ENCODE results near the gene ZNF646.
"Not testable (repeated sequence)": the region's sequence is repeated elsewhere in the genome, so short reads cannot be mapped to it uniquely, and the experiment has no call there.

ZNF646 gene

DNA sequence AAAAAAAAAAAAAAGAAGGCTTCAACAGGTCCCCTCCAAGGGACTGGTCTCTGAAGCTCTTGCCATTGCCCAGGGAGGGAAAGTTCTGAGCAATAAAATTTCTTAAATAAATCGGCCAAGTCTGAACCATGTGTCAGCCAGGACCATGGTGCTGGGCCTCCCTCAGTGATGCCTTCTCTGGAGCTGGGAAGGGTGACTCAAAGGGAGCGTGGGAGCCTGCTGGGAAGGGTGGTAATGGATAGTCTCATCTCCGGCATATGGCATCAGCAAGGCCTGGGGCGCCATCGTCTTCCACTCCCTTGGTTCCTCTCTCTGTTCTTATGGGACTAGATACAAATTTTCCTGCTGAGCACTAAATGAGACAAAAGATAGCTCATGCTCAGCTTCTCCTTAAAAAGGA, 18.1 kb downstream of the ZNF646 start:
- Histone ChIP-seq H3K4me3 (ENCODE audit: low read depth, low read length) (no peak overlapping the region), H3K36me3 (peaks cover 38% of the 10 kb centered on the region), H3K9me3 (ENCODE audit: severe bottlenecking) (no peaks in the 10 kb centered on the region), H3K27ac (no peak overlapping the region), H3K27me3 (ENCODE audit: insufficient read depth, low read depth, severe bottlenecking) (no peaks in the 10 kb centered on the region)
- DNase-seq, result no peak
- TF ChIP-seq, protein P1, sequence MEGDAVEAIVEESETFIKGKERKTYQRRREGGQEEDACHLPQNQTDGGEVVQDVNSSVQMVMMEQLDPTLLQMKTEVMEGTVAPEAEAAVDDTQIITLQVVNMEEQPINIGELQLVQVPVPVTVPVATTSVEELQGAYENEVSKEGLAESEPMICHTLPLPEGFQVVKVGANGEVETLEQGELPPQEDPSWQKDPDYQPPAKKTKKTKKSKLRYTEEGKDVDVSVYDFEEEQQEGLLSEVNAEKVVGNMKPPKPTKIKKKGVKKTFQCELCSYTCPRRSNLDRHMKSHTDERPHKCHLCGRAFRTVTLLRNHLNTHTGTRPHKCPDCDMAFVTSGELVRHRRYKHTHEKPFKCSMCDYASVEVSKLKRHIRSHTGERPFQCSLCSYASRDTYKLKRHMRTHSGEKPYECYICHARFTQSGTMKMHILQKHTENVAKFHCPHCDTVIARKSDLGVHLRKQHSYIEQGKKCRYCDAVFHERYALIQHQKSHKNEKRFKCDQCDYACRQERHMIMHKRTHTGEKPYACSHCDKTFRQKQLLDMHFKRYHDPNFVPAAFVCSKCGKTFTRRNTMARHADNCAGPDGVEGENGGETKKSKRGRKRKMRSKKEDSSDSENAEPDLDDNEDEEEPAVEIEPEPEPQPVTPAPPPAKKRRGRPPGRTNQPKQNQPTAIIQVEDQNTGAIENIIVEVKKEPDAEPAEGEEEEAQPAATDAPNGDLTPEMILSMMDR (IDR thresholded peaks at IDR 0.05; ENCODE audit: low read depth, low read length), result no peak

GRCh38 chr16:31093132-31093703, 19.0 kb downstream of the ZNF646 start:
- TF ChIP-seq, protein P1 (IDR thresholded peaks at IDR 0.05; ENCODE audit: low read depth, low read length), result no peak
- H3K27ac ChIP-seq, result peak overlapping the region; percentile 80
- H3K36me3 ChIP-seq, result peaks cover 36% of the 10 kb centered on the region
- peak overlapping the region; percentile 96 for H3K4me3 ChIP-seq (ENCODE audit: low read depth, low read length)
- H3K9me3 ChIP-seq (ENCODE audit: severe bottlenecking), result no peaks in the 10 kb centered on the region
- H3K27me3 ChIP-seq (ENCODE audit: insufficient read depth, low read depth, severe bottlenecking), result no peaks in the 10 kb centered on the region
- DNase-seq, result peak; percentile 76

DNA sequence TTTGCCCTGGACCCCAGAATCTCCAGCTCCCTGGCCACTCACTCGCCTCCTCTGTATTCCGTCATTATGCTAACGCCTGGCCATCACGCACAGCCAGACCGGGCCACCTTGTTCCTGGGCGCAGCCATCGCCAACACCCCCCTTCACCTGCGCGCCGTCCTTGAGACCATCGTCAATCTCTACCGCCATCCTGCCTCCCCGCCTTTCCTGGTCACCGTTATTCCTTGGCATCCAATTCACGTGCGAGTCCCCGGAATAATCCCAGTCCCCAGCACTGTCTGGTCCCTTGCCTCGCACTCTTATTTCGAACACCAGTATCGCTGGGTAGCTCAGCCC, 19.8 kb downstream of the ZNF646 start:
- TF ChIP-seq, protein P1 (IDR thresholded peaks at IDR 0.05; ENCODE audit: low read depth, low read length), result no peak
- peak overlapping the region; percentile 80 for H3K27ac ChIP-seq
- H3K27me3 ChIP-seq (ENCODE audit: insufficient read depth, low read depth, severe bottlenecking), result no peaks in the 10 kb centered on the region
- peak overlapping the region; percentile 96 for H3K4me3 ChIP-seq (ENCODE audit: low read depth, low read length)
- peaks cover 30% of the 10 kb centered on the region for H3K36me3 ChIP-seq
- H3K9me3 ChIP-seq (ENCODE audit: severe bottlenecking), result no peaks in the 10 kb centered on the region
- DNase-seq, result no peak

- TF ChIP-seq, protein P1 (IDR thresholded peaks at IDR 0.05; ENCODE audit: low read depth, low read length), result no peak
- DNase-seq, result peak; percentile 97
- Histone ChIP-seq H3K9me3 (ENCODE audit: severe bottlenecking) (no peaks in the 10 kb centered on the region), H3K27ac (peak within 1 kb of the TSS; percentile 80), H3K27me3 (ENCODE audit: insufficient read depth, low read depth, severe bottlenecking) (no peaks in the 10 kb centered on the region), H3K4me3 (ENCODE audit: low read depth, low read length) (peak within 1 kb of the TSS; percentile 96), H3K36me3 (peaks cover 24% of the 10 kb centered on the region)
These were observed 20.4 kb downstream of the ZNF646 start, which contains the start of gene VKORC1 for GRCh38 chr16:31094424-31095120. Gene VKORC1, minus strand, starts transcription at chr16:31094797. Its CDS starts 68 bp downstream, at chr16:31094729.

DNA sequence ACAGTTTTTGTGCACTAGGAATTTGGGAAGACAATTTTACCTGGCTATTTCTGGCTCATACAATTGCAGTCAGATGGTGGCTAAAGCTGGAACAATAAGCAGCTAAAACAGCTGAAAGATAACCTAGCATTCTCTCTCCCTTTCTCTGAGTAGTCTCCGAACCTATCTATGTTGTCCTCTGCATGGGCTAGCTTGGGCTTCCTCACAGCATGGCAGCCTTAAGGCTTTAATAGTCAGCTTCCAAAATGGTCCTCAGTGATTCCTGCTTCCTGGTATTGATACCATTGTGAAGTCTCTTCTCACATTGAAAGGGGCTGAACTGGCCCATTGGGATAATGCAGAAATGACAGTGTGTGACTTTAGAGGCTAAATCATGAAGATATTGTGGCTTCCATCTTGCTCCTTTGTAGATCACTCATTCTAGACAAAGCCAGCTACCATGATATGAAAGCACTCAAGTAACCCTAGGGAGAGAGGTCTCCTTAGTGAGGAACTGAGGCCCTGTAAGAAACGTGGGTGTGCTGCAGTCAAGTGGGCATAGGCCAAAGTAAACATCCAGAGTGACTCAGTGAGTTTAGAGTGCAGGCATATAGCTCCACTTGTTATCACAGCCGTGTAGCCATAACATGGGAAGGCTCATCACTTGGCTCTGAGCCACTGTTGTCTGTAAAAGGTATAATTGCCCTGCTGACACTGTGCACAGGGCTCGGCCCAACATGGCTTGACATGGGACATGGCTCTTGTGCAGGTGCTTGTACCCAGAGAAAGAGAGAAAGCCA, 25.8 kb downstream of the ZNF646 start:
- Histone ChIP-seq H3K27me3 (ENCODE audit: insufficient read depth, low read depth, severe bottlenecking) (no peaks in the 10 kb centered on the region), H3K36me3 (no peaks in the 10 kb centered on the region), H3K27ac (no peak overlapping the region), H3K9me3 (ENCODE audit: severe bottlenecking) (no peaks in the 10 kb centered on the region), H3K4me3 (ENCODE audit: low read depth, low read length) (no peak overlapping the region)
- TF ChIP-seq, protein P1 (IDR thresholded peaks at IDR 0.05; ENCODE audit: low read depth, low read length), result no peak
- no peak for DNase-seq

DNA sequence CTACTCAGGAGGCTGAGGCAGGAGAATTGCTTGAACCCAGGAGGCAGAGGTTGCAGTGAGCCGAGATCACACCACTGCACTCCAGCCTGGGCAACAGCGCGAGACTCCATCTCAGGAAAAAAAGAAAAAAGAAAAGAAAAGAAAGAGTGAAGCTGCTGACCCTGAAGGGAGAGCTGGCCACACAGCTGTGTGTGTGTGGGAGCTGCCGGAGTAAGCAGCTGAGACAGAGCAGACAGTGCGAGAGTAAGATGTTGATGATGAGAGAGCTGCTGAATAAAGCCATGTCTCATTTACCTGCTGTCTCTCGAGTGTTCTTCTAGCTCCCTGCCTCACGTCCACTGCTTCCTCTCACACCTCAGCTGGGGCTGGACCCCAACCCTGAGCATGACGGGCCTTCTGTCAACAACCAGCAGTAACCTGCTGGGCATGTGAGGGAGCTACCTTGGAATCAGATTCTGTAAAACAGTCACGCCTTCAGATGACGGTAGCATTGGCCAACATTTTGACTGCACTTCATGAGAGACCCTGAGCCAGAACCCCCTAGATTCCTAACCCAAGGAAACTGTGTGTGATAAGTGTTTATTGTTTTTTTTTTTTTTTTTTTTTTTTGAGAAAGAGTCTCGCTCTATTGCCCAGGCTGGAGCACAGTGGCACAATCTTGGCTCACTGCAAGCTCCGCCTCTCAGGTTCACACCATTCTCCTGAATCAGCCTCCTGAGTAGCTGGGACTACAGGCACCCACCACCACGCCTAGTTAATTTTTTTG, 26.8 kb downstream of the ZNF646 start:
- not testable (repeated sequence) for DNase-seq; H3K36me3 ChIP-seq; H3K4me3 ChIP-seq (ENCODE audit: low read depth, low read length); H3K27ac ChIP-seq; H3K9me3 ChIP-seq (ENCODE audit: severe bottlenecking); H3K27me3 ChIP-seq (ENCODE audit: insufficient read depth, low read depth, severe bottlenecking)
